Breast epithelium (tissue), 3 donors: ENCODE measurements around the gene MYBPC3.

Experiments
- POLR2AphosphoS5 ChIP-seq, 3 donors: sonication (generic); formaldehyde crosslinking; IDR thresholded peaks; one replicate each; pipeline ENCODE4 v1.6.1; 2017; ENCODE audit warnings: antibody characterized with exemption in 3 of 3
- TF ChIP-seq, protein P1 (sequence below), 3 donors: fragments of 450-650 bp; IDR thresholded peaks; one replicate each; pipeline ENCODE4 v1.5.1; 2016 to 2017; ENCODE audit warnings: antibody characterized with exemption in 3 of 3, mild to moderate bottlenecking in 3 of 3, moderate library complexity in 3 of 3

DNA sequence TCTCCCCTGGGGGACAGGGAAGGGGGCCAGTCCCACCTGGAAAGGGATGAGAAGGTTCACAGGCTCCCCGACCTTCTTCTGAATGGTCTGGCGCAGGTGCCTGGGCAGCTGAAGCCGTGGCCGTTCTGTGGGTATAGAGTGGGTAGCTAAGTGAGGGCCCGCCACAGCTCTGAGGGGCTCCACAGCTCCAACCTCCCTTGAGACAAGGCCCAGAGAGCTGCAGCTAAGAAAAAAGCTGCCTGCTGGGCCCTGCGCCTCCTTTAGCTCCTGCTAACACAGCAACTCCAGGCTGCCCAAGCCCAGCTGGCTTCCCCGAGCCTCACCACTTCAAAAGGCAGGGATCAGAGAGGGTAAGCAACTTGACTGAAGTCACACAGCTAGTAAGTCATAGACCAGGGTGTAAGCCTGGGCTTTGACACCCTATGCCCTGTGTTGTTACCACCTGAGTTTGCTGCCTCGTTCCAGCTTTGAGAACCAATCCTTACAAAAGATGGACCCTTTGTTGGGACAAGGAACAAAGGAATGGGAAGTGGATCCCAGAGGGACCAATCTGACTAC, 18.5 kb downstream of the MYBPC3 start:
- TF ChIP-seq, protein P1, sequence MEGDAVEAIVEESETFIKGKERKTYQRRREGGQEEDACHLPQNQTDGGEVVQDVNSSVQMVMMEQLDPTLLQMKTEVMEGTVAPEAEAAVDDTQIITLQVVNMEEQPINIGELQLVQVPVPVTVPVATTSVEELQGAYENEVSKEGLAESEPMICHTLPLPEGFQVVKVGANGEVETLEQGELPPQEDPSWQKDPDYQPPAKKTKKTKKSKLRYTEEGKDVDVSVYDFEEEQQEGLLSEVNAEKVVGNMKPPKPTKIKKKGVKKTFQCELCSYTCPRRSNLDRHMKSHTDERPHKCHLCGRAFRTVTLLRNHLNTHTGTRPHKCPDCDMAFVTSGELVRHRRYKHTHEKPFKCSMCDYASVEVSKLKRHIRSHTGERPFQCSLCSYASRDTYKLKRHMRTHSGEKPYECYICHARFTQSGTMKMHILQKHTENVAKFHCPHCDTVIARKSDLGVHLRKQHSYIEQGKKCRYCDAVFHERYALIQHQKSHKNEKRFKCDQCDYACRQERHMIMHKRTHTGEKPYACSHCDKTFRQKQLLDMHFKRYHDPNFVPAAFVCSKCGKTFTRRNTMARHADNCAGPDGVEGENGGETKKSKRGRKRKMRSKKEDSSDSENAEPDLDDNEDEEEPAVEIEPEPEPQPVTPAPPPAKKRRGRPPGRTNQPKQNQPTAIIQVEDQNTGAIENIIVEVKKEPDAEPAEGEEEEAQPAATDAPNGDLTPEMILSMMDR (IDR thresholded peaks at IDR 0.05): no peak
- no peak for TF ChIP-seq POLR2AphosphoS5 (IDR thresholded peaks at IDR 0.05)
